Mucosa of stomach (tissue), 1 donor: Measurements from ENCODE around the gene MEF2C.

Experiments used
- H3K27me3 ChIP-seq: one replicate; pipeline ENCODE4 v1.7.0; 2013; ENCODE audit warnings: mild to moderate bottlenecking, low read length; ENCODE audit not compliant: control insufficient read depth, insufficient read depth
- H3K36me3 ChIP-seq: one replicate; pipeline ENCODE4 v1.7.0; 2013; ENCODE audit warnings: low read length; ENCODE audit not compliant: control insufficient read depth, insufficient read depth
- H3K4me1 ChIP-seq: one replicate; pipeline ENCODE4 v1.7.0; 2013; ENCODE audit warnings: mild to moderate bottlenecking, low read length; ENCODE audit not compliant: control insufficient read depth, insufficient read depth
- H3K4me3 ChIP-seq: one replicate; pipeline ENCODE4 v1.7.0; 2013; ENCODE audit warnings: low read length
- H3K9ac ChIP-seq: one replicate; pipeline ENCODE4 v1.7.0; 2013; ENCODE audit warnings: mild to moderate bottlenecking, low read length, moderate library complexity
- H3K9me3 ChIP-seq: one replicate; pipeline ENCODE4 v1.7.0; 2013; ENCODE audit warnings: mild to moderate bottlenecking, low read length, moderate library complexity; ENCODE audit not compliant: control insufficient read depth
- donor health status: Pancreatic carcinoma.

Gene MEF2C

DNA sequence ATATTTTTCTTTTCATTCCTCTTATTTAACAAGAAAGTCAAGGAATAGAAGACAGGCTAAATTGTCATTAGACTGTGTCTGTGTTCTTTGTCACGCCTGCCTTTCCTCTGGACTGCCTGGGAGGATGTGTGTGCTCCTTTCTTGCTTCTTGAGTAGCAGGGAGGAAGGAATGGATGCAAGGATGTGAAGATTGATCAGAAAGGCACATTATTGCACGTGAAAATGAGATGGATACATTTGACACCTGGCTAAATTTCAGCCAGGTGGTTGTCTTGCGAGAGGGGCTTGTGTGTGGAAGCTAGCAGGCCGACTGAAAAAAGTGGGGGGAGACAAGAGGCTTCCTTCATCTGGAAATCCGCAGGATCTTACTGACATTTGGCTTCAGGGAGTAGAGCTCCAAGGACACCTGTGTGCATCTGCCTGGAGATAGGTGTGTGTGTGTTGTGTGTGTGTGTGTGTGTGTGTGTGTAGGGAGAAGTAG is 200.1 kb downstream of the MEF2C start:
- H3K36me3 ChIP-seq = no peaks in the 10 kb centered on the region
- no peaks in the 10 kb centered on the region for H3K4me1 ChIP-seq
- H3K4me3 ChIP-seq = no peak overlapping the region
- H3K9ac ChIP-seq = no peak overlapping the region
- peaks cover 96% of the 10 kb centered on the region for H3K27me3 ChIP-seq
- no peaks in the 10 kb centered on the region for H3K9me3 ChIP-seq

- Histone ChIP-seq H3K9ac (no peak overlapping the region), H3K9me3 (no peaks in the 10 kb centered on the region), H3K27me3 (peaks cover 96% of the 10 kb centered on the region), H3K36me3 (no peaks in the 10 kb centered on the region), H3K4me3 (no peak overlapping the region), H3K4me1 (no peaks in the 10 kb centered on the region)
Measured at GRCh38 chr5:88682131-88682530, 200.9 kb downstream of the MEF2C start.

DNA sequence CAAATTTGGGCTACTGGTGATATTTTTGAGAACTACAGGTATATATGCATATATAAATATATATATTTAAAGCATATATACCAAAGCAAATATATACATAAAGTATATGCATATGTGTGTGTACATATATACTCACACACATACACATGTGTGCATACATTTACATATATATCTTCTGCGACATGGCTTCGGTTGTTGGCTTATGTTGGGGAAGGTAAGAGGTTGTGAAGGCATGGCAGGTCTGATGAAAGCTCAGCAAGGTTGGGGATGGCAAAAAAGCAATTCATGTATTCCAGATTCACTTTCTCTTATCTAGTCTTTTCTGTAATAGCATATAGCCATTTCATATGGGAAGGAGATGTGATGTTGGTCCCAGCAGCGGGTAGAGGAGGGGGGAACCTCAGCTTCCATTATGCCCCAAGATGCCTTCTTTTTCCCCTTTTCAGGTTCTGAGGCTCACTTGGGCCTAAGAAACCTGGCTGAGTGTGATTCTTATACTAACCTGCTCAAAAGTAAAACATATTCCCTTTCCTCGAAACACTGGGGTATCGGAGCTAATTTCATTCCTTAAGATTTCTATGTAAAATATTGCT is 201.7 kb downstream of the MEF2C start:
- H3K27me3 ChIP-seq = peaks cover 96% of the 10 kb centered on the region
- H3K36me3 ChIP-seq = no peaks in the 10 kb centered on the region
- no peak overlapping the region for H3K9ac ChIP-seq
- H3K4me1 ChIP-seq = no peaks in the 10 kb centered on the region
- H3K9me3 ChIP-seq = no peaks in the 10 kb centered on the region
- H3K4me3 ChIP-seq = no peak overlapping the region

GRCh38 chr5:88680253-88681132 is 202.5 kb downstream of the MEF2C start:
- no peaks in the 10 kb centered on the region for H3K9me3 ChIP-seq
- peaks cover 2% of the 10 kb centered on the region for H3K4me1 ChIP-seq
- no peak overlapping the region for H3K4me3 ChIP-seq
- peaks cover 96% of the 10 kb centered on the region for H3K27me3 ChIP-seq
- no peak overlapping the region for H3K9ac ChIP-seq
- no peaks in the 10 kb centered on the region for H3K36me3 ChIP-seq

- Histone ChIP-seq H3K9me3 (no peaks in the 10 kb centered on the region), H3K9ac (no peak overlapping the region), H3K36me3 (no peaks in the 10 kb centered on the region), H3K4me3 (no peak overlapping the region), H3K4me1 (peaks cover 10% of the 10 kb centered on the region), H3K27me3 (peaks cover 96% of the 10 kb centered on the region)
Measured at GRCh38 chr5:88679638-88680037, 203.3 kb downstream of the MEF2C start.

- Histone ChIP-seq H3K27me3 (peaks cover 96% of the 10 kb centered on the region), H3K36me3 (no peaks in the 10 kb centered on the region), H3K4me3 (no peak overlapping the region), H3K9ac (no peak overlapping the region), H3K4me1 (peaks cover 16% of the 10 kb centered on the region), H3K9me3 (no peaks in the 10 kb centered on the region)
Measured at GRCh38 chr5:88678770-88679381, 204.1 kb downstream of the MEF2C start.

DNA sequence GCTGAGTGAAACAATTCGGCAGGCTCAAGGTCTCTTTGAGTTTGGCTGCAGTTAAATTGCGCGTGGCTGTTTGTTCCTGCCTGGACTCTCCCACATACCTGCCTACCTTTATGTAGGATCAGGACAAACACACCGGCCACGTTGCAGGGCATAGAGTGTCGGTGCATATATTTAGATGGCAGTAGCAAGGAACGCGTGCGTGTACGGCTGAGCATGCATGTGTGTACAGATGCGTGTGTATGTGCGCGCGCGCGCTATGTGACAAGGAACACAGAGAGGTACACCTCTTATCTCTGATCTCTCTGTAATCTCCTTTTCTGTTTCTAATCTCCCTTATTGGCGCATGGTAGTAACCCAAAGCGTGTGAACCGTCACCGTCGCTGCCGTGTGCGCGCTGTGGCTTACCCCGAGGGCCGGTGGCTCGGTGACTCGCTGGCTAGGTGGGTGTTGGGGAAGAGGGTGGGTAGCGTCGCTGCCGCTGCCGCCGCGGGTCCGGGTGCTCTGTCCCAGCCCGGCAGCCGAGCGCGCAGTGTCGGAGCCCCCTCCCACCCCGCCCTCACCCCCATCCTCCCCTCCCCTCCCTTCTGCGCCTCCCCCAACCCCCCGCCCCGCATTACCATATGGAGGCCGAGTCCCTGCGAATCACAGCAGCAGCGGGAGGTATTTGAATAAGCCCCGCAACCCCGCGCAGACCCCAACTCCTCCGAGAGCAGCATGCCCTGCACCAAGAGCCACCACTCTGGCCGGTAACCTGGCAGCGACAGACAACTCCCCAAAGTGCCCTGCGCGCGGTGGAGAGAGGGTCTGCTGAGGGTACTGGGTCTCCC is 204.8 kb downstream of the MEF2C start:
- H3K27me3 ChIP-seq = peaks cover 95% of the 10 kb centered on the region

DNA sequence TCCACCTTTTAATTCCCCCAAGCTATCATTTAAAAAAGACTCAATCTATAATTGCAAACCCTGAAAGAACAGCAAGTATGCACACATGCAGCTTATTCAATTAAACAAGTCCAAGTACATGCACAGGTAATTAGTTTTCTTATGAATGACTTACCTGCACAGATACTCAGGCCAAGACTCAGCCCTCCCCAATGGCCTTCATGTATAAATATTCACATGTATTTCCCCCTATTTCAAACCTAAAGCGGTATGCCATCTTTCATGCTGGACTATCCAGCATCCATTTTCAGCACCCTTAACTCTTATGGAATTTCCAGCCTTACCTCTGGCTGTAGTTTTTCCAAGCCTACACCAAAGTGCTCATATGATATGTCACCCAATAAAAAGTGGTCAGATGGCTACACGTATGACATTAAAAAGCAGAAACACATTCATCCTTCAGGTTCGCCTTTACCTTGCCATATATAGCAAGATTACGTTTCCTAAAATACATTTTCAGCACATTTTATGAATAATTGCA is 205.5 kb downstream of the MEF2C start:
- Histone ChIP-seq H3K9me3 (no peaks in the 10 kb centered on the region), H3K4me1 (peaks cover 16% of the 10 kb centered on the region), H3K9ac (no peak overlapping the region), H3K27me3 (peaks cover 95% of the 10 kb centered on the region), H3K4me3 (no peak overlapping the region), H3K36me3 (no peaks in the 10 kb centered on the region)

More for the DNA sequence above, 204.8 kb downstream of the MEF2C start:
- Histone ChIP-seq H3K4me1 (peaks cover 16% of the 10 kb centered on the region), H3K9me3 (no peaks in the 10 kb centered on the region), H3K36me3 (no peaks in the 10 kb centered on the region), H3K4me3 (no peak overlapping the region), H3K9ac (no peak overlapping the region)

DNA sequence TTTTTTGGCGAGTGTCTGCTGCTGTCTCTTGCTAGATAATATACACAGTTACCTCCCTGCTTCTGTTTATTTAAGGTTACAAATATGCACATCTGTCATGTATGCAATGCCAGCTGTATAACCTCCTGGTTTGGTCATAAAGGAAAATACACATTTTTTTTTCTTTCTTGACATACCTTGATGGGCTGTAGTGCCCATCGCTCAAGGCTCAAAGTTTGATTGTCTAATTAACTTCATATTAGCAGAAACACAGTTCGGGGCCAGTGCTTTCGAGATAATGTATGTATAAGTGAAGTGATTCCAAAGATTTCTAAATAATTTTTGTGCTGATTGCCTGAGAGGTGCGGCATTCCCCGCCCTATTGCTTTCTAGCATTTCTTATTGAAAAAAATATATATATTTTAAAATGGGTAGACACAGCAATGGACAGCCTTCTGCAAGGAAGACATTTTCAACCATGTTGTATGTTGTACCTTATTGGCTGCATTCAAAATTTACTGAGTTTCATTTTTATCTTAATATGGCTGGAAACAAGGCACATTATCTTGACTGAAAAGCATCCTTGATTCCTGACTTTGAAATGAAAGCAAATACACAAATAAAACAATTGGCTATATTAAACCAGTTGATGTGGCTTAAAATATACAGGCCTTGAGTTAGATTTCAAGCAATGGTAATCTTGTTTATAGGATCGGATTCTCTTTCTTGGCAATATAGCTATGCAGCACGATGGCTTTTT is 206.2 kb downstream of the MEF2C start:
- Histone ChIP-seq H3K27me3 (peaks cover 98% of the 10 kb centered on the region), H3K4me3 (no peak overlapping the region), H3K36me3 (no peaks in the 10 kb centered on the region), H3K4me1 (peaks cover 16% of the 10 kb centered on the region), H3K9ac (no peak overlapping the region), H3K9me3 (no peaks in the 10 kb centered on the region)

DNA sequence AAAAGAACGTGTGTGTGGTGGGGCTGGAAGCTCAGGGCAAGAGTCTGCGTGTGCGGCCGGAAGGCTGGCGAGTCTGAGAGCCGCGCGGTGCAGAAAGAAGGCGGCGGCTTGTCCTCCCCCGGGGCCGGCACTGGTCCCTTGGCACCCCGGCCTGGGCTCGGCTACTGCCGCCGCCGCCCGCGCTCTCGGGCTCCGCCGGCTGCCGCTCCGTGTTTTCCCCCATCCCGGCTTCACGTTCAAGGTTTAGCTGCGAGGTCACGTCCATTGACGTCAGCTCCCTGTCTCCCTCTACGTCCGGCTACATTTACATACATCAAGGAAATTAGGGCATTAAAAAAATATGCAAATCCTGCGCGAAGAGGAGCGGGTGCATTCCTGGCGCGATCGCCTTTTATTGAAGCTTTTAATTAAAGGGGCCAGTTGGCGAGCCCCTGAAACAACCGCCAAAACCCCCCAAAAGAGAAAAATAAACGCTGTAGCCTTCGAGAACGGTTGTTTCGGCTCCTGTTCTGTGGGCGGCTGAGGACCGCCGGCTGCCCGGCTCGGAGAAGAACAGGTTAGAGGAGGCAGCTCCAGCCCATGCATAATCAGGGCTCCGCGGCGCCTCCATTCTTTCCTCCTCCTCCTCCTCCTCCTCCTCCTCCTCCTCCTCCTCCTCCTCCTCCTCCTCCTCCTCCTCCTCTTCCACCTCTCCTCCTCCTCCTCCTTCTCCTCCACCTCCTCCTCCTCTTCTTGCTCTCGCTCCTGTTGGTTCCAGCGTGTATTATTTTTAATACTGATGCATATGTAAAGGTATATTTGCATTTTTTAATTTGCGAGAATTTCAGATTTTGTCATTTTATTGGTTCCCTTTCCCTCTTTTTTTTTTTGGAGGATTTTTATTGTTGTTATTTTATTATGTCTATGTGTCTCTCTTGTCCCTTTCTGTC is 207.0 kb downstream of the MEF2C start:
- H3K27me3 ChIP-seq = peaks cover 96% of the 10 kb centered on the region
- no peak overlapping the region for H3K9ac ChIP-seq
- H3K4me1 ChIP-seq = peaks cover 16% of the 10 kb centered on the region
- H3K36me3 ChIP-seq = no peaks in the 10 kb centered on the region
- peak overlapping the region; percentile 45 for H3K4me3 ChIP-seq
- no peaks in the 10 kb centered on the region for H3K9me3 ChIP-seq
